HepG2 (cell line): ENCODE measurements around the gene TRIM8. TPM values are rescaled to one million over a fixed set of nuclear protein-coding genes. Genes with fewer than 3 reads are reported as not detected.
A peak's percentile ranks its signal among the peaks of the same experiment; 100 is the strongest.

ENCODE experiments used
- DMAP1 ChIP-seq: IDR thresholded peaks from 2 replicates; pipeline ENCODE4 v1.6.1; 2016
- HNRNPK ChIP-seq: fragments of 200-400 bp; formaldehyde crosslinking; IDR thresholded peaks from 2 replicates; pipeline ENCODE4 v1.6.1; 2018; ENCODE audit warnings: low read length, low read depth, moderate library complexity, mild to moderate bottlenecking; ENCODE audit not compliant: poor library complexity, severe bottlenecking
- HOXA3 ChIP-seq: sonication (generic); formaldehyde crosslinking; IDR thresholded peaks from 2 replicates; pipeline ENCODE4 v1.5.0; 2020; ENCODE audit warnings: missing genetic modification reagents
- RARG ChIP-seq: sonication (generic); formaldehyde crosslinking; IDR thresholded peaks from 2 replicates; pipeline ENCODE4 v1.4.0; 2020; ENCODE audit warnings: low read depth, mild to moderate bottlenecking, missing genetic modification reagents
- REL ChIP-seq: sonication (generic); formaldehyde crosslinking; conservative IDR thresholded peaks from 2 replicates; pipeline ENCODE4 v1.8.0; 2022; ENCODE audit warnings: mild to moderate bottlenecking, missing genetic modification reagents, moderate library complexity
- TBX3 ChIP-seq: fragments of 450-650 bp; IDR thresholded peaks from 2 replicates; pipeline ENCODE4 v1.6.1; 2017; ENCODE audit warnings: antibody characterized with exemption, mild to moderate bottlenecking, inconsistent platforms, borderline replicate concordance
- ZNF383 ChIP-seq: sonication (generic); formaldehyde crosslinking; IDR thresholded peaks from 2 replicates; pipeline ENCODE4 v1.4.0; 2020; ENCODE audit warnings: missing genetic modification reagents, mild to moderate bottlenecking, borderline replicate concordance
- ZNF557 ChIP-seq: sonication (generic); formaldehyde crosslinking; IDR thresholded peaks from 2 replicates; pipeline ENCODE4 v1.4.0; 2020; ENCODE audit warnings: missing genetic modification reagents
- ZNF567 ChIP-seq: sonication (generic); formaldehyde crosslinking; IDR thresholded peaks from 2 replicates; pipeline ENCODE4 v1.8.1; 2023; ENCODE audit warnings: mild to moderate bottlenecking, missing genetic modification reagents, borderline replicate concordance
- ZNF746 ChIP-seq: sonication (generic); formaldehyde crosslinking; IDR thresholded peaks from 2 replicates; pipeline ENCODE4 v1.8.0; 2022; ENCODE audit warnings: mild to moderate bottlenecking, missing genetic modification reagents
- polyA plus RNA-seq, 8 experiments: library from polyadenylated mRNA; depleted of rRNA in 3 of 8; stranded (reverse) in 7 of 8; unstranded in 1 of 8; fragments of >200 nt; fragmentation: Illumina TruSeq in 4 of 8; extraction: Trizol in 4 of 8; gene quantifications; 2 replicates each; pipeline versions ENCODE4 v1.2.1 to v1.2.3, GENCODE V29; 2011 to 2016; ENCODE audit warnings: low read depth in 4 of 8, missing spikeins in 1 of 8, mixed read lengths in 1 of 8; ENCODE audit not compliant: insufficient read depth in 1 of 8
- total RNA-seq, 5 experiments: library from RNA; depleted of rRNA; stranded (reverse); fragments of >200 nt; fragmentation: Illumina TruSeq; extraction: Trizol; gene quantifications; 2 replicates each; pipeline ENCODE4 v1.2.3, GENCODE V29; 2016; ENCODE audit warnings: low read depth in 1 of 5
- TF ChIP-seq, protein P1 (sequence below): sonication (generic); formaldehyde crosslinking; IDR thresholded peaks from 2 replicates; pipeline ENCODE4 v1.4.0; 2020; ENCODE audit warnings: mild to moderate bottlenecking, missing genetic modification reagents
- TF ChIP-seq, protein P2 (sequence below): sonication (generic); formaldehyde crosslinking; IDR thresholded peaks from 2 replicates; pipeline ENCODE4 v1.4.0; 2020; ENCODE audit warnings: missing genetic modification reagents, borderline replicate concordance
- TF ChIP-seq, protein P3 (sequence below): IDR thresholded peaks from 2 replicates; pipeline ENCODE4 v1.4.0; 2020; ENCODE audit warnings: mild to moderate bottlenecking, missing genetic modification reagents
- TF ChIP-seq, protein P4 (sequence below): sonication (generic); formaldehyde crosslinking; IDR thresholded peaks from 2 replicates; pipeline ENCODE4 v1.5.0; 2020; ENCODE audit warnings: missing genetic modification reagents
- TF ChIP-seq, protein P5 (sequence below): fragments of 450-650 bp; IDR thresholded peaks from 2 replicates; pipeline ENCODE4 v1.6.1; 2016

Gene TRIM8
- total and polyA plus RNA-seq, 2 of the 13 experiments (the other 11 are each of a cell fraction or from before 2014, with no cell fraction given) = 38.9 to 66.5 TPM

DNA sequence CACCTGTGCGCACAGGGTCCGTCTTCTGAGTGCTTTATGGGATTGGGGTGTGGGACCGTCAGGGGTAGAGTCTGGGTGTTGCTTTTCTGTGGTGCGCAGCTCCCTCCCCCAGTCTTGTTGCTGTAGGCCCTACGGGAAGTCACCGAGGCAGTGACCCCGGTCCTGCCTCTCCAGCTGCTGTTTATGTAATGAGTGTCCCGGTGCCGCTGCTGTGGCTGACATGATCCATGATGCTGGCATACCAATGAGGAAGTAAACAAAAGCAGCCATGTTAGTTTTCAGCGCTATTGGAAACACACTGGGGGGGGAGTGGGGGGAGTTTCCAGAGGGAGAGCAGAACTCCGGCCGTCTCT lies 1.1 kb downstream of the TRIM8 start (continued):
- TF ChIP-seq, protein P1, sequence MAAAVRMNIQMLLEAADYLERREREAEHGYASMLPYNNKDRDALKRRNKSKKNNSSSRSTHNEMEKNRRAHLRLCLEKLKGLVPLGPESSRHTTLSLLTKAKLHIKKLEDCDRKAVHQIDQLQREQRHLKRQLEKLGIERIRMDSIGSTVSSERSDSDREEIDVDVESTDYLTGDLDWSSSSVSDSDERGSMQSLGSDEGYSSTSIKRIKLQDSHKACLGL (CRISPR knock-in tag) = no peak
- TF ChIP-seq ZNF383 (CRISPR knock-in tag) = 0 out of 2 replicates have a peak, but pooled peaks have one; percentile 10
- TF ChIP-seq, protein P2, sequence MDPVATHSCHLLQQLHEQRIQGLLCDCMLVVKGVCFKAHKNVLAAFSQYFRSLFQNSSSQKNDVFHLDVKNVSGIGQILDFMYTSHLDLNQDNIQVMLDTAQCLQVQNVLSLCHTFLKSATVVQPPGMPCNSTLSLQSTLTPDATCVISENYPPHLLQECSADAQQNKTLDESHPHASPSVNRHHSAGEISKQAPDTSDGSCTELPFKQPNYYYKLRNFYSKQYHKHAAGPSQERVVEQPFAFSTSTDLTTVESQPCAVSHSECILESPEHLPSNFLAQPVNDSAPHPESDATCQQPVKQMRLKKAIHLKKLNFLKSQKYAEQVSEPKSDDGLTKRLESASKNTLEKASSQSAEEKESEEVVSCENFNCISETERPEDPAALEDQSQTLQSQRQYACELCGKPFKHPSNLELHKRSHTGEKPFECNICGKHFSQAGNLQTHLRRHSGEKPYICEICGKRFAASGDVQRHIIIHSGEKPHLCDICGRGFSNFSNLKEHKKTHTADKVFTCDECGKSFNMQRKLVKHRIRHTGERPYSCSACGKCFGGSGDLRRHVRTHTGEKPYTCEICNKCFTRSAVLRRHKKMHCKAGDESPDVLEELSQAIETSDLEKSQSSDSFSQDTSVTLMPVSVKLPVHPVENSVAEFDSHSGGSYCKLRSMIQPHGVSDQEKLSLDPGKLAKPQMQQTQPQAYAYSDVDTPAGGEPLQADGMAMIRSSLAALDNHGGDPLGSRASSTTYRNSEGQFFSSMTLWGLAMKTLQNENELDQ (CRISPR knock-in tag) = no peak
- TF ChIP-seq TBX3 = no peak
- no peak for TF ChIP-seq ZNF567 (CRISPR knock-in tag)
- TF ChIP-seq, protein P3, sequence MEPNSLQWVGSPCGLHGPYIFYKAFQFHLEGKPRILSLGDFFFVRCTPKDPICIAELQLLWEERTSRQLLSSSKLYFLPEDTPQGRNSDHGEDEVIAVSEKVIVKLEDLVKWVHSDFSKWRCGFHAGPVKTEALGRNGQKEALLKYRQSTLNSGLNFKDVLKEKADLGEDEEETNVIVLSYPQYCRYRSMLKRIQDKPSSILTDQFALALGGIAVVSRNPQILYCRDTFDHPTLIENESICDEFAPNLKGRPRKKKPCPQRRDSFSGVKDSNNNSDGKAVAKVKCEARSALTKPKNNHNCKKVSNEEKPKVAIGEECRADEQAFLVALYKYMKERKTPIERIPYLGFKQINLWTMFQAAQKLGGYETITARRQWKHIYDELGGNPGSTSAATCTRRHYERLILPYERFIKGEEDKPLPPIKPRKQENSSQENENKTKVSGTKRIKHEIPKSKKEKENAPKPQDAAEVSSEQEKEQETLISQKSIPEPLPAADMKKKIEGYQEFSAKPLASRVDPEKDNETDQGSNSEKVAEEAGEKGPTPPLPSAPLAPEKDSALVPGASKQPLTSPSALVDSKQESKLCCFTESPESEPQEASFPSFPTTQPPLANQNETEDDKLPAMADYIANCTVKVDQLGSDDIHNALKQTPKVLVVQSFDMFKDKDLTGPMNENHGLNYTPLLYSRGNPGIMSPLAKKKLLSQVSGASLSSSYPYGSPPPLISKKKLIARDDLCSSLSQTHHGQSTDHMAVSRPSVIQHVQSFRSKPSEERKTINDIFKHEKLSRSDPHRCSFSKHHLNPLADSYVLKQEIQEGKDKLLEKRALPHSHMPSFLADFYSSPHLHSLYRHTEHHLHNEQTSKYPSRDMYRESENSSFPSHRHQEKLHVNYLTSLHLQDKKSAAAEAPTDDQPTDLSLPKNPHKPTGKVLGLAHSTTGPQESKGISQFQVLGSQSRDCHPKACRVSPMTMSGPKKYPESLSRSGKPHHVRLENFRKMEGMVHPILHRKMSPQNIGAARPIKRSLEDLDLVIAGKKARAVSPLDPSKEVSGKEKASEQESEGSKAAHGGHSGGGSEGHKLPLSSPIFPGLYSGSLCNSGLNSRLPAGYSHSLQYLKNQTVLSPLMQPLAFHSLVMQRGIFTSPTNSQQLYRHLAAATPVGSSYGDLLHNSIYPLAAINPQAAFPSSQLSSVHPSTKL (CRISPR knock-in tag) = no peak
- TF ChIP-seq, protein P4, sequence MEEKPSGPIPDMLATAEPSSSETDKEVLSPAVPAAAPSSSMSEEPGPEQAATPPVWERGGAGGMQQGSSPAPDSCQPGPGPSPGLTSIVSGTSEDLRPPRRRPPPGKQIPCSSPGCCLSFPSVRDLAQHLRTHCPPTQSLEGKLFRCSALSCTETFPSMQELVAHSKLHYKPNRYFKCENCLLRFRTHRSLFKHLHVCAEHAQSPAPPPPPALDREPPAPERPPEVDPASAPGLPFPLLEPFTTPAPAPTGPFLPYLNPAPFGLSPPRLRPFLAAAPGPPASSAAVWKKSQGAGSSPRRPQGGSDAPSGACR (CRISPR knock-in tag) = 0 out of 2 replicates have a peak, but pooled peaks have one; percentile 17
- no peak for TF ChIP-seq REL (CRISPR knock-in tag)
- TF ChIP-seq ZNF557 (CRISPR knock-in tag) = no peak; the same call in 1 of the 2 replicates
- no peak for TF ChIP-seq RARG (CRISPR knock-in tag)
- 0 out of 2 replicates have a peak, but pooled peaks have one; percentile 31 for TF ChIP-seq ZNF746 (CRISPR knock-in tag)
- TF ChIP-seq HOXA3 (CRISPR knock-in tag) = no peak
- no peak for TF ChIP-seq DMAP1 (CRISPR knock-in tag)
- no peak for TF ChIP-seq HNRNPK
- TF ChIP-seq, protein P5, sequence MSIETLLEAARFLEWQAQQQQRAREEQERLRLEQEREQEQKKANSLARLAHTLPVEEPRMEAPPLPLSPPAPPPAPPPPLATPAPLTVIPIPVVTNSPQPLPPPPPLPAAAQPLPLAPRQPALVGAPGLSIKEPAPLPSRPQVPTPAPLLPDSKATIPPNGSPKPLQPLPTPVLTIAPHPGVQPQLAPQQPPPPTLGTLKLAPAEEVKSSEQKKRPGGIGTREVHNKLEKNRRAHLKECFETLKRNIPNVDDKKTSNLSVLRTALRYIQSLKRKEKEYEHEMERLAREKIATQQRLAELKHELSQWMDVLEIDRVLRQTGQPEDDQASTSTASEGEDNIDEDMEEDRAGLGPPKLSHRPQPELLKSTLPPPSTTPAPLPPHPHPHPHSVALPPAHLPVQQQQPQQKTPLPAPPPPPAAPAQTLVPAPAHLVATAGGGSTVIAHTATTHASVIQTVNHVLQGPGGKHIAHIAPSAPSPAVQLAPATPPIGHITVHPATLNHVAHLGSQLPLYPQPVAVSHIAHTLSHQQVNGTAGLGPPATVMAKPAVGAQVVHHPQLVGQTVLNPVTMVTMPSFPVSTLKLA = peak; percentile 45
